NCI-H345 treated with DMSO at 0.1 percent for 48 hours (cell line): ENCODE measurements around the gene LHX8.
"Not testable (repeated sequence)": the region's sequence is repeated elsewhere in the genome, so short reads cannot be mapped to it uniquely, and the experiment has no call there.

Source experiments
- DNase-seq: peaks from one replicate; lab custom pipeline; 2025; ENCODE audit not compliant: unreplicated experiment; lab: John Stamatoyannopoulos, UW

Gene LHX8

DNA sequence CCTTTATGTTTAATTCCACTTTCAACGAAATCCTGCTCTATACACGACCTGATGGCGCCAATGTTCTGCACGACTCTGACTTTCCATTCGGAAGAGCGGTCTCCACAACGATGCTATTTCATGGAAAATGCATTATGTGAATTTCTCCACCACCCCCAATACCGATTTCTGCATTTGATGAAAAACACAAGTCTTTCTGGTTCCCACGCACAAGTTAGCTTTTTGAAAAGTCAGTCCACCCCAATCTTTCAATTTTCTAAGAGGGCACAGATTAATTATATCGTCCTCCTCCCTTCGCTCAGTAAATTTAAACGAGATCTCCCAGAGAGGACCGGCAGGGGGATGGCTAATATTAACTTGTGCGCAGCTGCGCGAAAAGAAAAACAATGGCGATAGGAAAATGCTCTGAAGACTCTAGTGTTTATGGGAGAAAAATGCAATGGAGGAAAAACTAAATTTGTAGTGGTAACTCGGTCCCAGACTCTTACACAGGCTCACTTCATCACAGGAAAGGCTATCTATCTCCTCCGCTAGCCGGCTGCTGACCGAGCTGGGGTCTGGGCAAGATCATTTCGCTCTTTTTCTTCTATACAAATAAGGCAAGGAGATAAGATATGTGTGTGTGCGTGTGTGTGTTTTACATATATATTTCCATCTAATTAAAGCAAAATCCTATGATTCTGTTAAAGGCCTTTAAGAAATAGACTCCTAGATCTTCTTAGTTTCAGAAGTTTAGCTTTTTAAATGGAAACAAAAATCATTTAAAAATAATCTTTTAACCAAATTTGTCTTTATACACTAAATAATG lies 1.2 kb upstream of the LHX8 start:
- no peak for DNase-seq

DNA sequence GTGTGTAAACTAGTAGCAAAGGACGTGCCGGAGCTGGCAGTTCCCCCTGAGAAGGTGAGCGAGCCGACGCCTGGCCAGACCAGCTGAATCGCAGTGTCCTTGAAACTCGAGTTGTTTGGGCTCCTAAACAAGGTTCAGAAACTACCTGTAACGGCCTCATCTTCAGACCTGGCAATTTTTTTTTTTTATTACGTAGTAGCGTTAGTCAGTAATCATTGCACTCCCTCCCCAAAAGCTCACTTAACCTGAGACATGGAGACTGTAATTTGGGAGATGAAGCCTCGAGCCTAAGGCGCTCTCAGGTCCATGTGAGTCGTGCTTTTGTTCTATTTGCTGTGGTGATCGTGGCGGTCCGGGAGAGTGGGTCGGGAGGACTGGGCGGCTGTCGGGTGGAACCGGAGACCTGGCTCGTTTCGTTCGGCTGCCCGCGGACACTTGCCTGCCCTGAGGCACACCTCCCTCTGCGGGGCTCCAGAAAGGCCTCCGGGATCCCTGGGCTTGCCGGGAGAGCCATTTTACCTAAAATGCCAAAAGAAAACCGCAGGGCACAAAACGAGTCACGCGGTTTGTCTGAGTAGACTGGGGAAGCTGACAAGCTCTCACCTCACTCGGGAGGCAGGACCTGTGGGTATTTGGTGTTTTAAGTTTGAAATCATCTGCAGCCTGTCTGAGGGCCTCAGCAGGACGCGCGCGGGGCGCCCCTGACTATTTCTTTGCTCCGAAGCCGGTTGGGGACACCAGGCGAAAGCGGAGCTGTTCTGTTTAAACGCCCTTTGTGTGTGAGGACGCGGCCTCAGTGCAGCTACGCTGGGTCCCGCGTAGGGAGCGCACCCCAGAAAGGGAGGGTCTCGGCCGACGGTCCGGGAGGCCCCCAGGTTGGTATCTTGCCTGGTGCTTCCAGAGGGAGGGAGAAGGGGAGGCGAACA lies 722 bp downstream of the LHX8 start:
- DNase-seq: no peak

DNA sequence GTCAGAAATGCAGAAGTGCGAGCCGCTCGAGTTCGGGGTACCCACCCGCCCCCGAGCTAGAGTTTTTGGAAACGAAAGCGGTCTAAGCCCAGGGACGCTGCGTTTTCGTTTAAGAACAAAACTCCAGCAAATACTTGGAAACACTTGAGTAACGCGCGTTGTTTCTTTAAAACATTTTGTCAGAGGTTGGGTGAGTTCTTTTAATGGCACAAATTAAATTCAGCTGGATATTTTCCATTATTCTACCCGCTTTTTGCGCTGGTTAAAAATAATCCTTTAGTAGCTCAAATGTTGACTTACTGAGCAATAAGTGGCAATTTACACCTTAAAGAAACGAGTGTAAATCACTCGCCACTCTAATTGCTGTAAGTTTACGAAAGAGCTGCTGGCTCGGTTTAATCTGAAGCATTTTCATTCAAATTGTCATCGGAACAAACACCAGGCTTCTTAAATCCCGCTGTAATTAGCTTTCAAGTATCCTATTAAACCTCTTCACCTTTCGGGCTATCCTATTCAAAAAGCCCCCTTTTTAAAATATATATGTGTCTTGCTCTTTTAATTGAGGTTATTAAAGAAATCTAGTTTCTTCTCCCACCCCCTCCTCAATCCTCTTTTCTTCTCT lies 1.5 kb downstream of the LHX8 start:
- no peak for DNase-seq

DNA sequence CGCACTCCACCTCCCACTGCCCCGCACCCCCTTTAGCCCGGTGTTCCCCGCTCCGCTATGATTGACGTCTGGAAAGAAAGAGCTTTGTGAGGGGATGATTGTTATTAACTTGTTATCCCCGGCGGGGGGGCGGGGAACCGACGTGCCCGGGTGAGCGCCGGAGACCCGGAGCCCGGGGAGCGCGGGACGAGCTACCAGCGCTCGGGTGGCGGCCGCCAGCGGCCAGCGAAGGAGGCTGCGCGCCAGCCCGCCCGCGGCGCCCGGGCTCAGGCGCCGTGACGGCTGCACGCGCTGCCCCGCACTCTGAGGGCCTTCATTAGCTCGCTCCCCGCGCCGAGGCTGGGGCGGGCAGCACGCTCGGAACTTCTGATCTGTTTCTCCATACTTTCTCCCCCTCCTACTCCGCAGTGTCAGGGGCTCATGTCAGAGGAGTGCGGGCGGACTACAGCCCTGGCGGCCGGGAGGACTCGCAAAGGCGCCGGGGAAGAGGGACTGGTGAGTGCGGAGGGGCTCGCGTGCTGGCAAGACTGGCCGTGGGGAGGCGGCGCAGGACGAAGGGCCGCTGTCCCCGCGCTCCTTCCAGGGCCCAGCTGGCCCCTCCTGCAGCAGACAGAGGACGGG lies 2.1 kb downstream of the LHX8 start:
- peak; percentile 55 for DNase-seq

DNA sequence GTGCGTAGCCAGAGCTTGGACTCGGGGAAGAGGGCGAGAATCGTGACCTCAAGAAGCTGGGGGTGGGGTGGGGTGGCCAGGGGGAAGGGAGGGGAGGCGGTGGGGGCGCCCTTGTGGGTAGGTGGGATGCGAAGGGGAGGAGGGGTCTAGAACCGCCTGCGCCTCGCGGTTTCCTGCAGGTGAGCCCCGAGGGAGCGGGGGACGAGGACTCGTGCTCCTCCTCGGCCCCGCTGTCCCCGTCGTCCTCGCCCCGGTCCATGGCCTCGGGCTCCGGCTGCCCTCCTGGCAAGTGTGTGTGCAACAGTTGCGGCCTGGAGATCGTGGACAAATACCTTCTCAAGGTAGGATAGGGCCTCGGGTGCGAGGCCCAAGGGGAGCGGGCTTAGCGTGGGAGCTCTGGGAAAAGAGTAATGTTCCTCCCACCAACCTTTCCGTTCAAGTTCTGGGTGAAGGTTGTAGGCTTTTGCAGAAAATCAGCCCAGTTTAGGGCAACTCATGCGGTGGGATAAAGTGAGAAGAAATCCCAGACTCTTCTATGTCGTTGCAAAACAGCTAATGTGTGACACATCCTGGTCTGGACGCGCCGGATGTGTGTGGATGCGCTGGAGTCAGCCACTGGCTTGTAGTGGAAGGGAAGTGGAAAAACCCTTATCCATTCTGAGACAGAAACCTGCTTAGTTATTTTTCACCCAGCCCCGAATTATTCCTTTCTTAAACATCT lies 2.9 kb downstream of the LHX8 start:
- DNase-seq: no peak

DNA sequence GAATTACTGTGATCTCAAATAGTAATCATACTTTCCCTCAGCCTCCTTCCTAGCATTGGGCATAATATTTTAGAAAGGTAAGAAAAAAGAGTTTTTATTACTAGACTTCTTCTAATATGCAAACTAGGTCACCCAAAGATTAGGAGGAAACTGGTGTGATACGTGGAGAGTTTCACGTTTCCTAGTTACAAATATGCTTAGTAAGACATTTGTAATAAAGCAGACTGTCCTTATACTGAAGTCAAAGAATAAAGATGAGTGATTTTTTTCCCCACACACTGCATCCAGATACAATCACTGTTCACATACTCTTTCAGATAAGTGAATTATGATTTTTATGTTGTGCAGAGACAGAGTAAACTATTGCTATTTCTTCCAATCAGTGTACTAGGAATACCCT lies 17.9 kb downstream of the LHX8 start:
- DNase-seq: no peak

DNA sequence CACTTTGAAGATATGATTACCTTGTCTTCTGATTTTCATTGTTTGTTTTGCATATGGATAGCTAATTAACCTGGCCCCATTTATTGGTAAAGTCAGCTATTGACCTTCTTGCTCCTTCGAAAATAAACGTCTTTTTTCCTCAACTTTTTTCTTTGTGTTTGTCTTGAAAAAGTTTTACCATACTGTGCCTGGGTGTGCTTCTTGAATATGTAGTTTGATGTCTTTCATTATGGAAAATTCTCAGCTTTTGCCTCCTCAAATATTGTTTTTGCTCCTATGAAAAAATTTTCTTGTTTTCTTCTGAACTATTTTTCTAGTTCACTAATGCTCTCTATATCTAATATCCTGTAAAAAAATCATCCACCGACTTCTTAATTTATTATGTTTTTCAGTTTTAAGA lies 25.0 kb downstream of the LHX8 start:
- DNase-seq: no peak

DNA sequence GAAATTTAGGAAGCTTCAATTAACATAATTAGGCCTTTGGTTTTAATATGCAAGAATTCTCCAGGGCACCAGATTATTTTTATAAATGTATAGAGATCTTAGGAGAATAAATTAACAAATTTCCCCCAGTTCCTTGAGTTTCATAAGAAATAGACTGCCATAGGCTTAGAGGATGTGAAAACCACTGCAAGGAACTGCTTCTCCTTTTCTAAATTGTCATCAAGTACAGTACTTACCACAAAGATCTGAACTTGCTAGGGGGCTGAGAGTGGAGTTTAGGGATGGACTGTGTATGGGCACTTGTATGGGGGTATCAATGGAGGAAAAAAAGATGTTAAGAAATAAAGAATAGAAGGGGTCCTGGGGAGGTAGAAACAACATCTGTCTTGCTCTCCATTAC lies 31.1 kb downstream of the LHX8 start:
- no peak for DNase-seq

DNA sequence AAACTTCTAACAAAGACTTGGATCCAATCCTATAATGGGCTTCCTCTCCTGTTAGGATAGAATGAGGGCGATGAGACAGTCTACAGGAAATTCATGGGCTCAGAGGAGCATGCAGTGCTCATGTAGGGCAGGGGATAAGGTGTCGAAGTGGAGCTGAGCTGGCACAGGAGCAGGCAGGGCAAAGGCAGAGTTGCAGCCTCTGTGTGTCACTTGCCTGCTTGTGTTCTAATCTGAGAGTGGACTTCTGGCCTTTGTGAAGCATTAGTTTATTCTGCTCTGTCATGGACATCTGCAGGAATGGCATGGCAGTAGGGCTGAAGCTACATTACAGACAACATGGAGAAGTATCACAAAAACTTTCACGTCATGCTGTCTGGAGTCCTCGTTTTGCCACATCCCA lies 32.6 kb downstream of the LHX8 start:
- DNase-seq: no peak

DNA sequence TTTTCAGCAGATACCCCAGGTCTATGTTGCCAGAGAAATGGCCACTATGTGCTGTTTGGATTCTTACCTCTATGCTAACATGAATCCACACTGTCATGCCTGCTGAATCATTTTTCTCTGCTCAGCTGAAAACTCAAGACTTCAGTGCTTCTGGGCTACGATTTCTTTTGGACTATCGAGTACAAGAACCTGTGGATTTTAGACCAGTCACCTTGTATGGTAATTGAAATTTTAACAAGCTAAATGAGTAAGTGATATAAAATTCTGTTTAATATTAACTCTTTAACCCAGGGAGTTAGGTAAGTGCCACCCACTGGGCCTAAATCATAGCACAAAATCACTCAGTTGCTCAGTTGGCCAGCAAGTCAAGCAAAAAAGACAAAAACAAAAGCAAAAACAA lies 35.8 kb downstream of the LHX8 start:
- DNase-seq: no peak

DNA sequence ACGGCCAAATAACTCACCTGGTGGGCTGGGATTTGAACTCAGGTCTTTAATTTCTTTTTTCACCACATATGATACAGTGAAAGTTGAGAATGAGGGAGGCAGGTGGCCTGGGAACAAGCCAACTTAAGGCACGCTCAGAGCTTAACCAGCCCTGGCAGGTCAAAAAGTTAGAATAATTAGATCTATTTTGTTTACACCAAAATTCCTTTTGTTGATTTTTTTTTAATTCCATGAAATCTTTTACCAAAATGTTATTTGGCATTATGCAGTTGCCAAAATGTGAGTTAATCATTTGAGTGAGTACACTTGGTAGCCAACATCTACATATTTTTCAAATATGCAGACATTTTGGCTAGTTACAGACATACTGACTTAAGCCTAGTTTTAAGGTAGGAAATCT lies 36.8 kb downstream of the LHX8 start:
- DNase-seq: no peak

DNA sequence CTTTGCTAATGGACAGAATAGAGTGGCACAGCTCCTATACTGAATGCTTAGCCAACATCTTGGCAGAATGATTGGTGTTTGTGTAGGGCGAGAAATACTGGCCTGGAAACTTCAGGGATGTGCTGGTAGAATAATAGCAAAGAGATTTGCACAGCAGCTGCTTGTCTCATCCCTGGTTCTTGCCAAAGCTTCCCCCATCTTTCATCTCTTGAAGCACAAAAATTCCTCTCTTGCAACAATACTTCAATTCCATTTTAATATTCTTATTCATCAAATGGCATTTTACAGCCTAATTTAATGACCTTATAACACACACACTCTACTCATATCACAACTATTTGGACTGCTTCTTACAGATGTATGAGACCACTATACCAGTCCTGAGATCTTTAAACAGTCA lies 37.7 kb downstream of the LHX8 start:
- no peak for DNase-seq

DNA sequence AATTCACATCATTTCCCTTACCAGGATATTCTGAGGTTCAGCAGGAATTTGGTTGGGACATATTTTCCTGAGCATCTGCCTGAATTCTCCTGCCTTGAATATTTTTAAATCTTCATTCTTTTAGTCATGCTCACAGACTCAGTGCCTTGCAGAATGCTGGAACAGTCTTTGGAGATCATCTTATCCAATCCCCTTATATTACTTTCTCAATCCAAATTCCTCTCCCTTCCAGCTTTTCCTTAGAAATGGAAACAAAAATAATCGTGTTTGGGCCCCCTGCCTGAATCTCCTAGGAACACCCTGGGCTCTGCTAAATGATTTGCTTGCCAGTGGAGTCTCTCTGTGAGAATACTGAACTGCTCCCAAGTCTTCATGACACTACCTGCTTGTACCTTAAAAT lies 38.4 kb downstream of the LHX8 start:
- DNase-seq: no peak

DNA sequence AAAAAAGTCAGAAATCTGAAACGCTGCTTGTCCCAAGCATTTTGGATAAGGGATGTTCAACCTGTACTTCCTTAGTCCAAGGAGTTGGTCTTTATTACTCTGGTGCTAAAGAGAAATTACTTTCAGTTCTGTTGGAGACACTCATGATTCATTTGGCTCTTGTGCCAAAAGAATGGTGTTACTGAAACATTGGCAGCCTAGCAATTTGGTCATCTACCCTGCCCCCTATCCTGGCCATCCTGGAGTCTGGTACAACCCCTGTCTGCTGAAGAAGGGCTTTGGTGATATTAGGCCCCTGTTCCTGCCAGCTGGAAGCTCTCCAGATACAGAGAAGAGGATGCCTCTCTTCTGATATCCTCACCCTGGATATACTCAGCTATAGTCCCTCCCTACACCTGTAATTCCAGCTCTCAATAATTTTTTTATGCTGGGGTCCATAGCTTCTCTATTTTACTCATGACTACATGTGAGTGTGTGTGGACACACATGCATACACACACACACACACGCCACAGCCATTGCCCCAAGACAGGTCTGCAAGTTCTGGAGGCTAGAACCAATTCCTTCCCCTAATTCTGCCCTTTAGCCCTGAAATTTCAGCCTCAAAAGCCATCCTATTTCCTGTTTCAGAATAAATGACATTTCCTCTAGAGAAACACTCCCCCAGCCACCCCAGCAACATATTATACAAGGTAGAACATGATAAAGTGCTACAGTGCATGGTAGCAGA lies 40.0 kb downstream of the LHX8 start:
- DNase-seq: no peak

DNA sequence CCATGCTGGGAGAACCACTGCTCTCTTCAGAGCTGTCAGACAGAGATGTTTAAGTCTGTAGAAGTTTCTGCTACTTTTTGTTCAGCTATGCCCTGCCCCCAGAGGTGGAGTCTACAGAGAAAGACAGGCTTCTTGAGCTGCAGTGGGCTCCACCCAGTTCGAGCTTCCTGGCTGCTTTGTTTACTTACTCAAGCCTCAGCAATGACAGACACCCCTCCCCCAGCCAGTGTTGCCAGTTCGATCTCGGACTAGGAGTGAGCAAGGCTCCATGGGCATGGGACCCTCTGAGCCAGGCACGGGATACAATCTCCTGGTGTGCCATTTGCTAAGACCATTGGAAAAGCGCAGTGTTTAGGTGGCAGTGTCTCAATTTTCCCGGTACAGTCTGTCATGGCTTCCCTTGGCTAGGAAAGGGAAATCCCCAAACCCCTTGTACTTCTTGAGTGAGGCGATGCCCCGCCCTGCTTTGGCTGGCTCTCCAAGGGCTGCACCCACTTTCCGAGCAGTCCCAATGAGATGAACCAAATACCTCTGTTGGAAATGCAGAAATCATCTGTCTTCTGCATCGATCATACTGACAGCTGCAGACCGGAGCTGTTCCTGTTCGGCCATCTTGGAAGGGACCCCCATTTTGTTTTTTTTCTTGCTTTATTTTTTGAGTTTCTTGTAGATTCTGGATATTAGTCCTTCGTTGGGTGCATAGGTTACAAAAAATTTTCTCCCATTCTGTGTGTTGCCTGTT lies 47.2 kb downstream of the LHX8 start:
- not testable (repeated sequence) for DNase-seq

DNA sequence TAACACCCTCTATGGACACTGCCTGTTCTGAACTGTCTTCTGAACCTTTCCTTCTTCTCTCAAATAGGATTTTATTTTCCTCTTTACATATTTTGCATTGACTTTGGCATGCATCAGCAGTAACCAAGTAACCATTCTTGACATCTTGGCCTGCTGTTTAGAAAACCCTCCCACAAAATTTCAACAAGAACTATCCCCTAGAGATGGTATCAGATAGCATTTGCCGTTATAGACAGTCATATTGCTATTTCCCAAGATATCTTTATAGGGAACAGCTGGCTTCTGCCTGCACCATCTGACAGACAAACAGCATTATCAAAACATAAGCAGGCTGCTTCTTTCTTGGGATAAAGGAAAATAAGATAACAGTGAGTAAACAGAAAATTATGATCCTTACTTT lies 54.7 kb downstream of the LHX8 start:
- no peak for DNase-seq

DNA sequence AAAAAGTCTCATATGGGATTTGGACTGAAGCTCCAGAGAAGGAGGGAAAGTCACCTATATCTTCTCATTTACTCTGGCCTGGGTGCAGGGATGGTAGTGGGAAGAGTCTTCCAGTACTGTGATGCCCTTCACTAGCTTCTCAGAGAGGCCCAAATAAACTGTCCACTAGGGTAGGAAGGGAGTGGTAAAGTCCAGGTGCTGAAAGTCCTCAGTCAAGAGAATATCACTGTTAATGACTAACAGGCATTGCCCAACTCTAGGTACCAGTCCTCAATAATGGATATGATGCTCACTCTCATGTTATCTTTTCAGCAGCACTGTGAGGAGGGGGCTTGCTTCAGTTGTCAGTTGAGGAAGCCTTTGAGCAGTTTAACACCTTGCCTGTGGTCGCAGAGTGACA lies 64.0 kb downstream of the LHX8 start:
- DNase-seq: no peak

DNA sequence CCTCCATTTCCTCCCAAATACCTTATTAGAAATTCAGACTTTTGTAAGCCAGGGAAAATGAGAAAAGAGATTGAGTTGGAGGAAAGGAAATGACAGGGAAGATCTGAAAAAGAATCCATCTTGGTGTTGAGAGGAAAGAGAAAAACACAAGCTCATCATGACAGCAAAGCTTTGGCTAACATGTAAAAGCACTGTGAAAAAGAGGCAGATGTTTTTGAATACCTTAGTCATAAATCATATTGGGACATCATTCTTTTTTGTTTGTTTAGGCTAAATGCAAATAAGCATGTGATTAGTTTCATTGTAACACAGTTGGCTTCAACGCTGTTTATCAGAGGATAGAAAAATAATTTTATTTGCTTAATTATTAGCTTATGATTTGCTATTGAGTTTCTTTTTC lies 64.6 kb downstream of the LHX8 start:
- DNase-seq: no peak

DNA sequence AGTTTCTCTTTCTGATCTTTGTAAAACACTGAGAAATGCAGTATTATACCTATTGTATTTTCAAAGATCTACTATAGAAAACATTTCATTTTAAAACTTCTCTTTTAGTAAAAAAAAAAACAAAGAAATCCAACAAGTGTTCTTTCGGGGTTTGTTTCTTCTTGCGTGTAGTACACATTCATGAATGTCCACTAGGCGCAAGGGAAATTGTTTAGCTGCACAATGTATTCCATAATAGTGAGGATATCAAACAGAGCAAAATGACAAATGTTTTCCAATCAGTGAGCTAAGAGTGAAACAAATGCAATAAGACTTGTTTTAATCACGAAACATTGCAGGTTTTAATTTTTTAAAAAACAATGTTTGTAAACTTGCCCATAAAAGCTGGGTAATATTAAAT lies 68.6 kb downstream of the LHX8 start:
- no peak for DNase-seq
